H1 (cell line): Measurements from ENCODE around the gene KRTAP9-1. TPM values are rescaled to one million over a fixed set of nuclear protein-coding genes. Genes with fewer than 3 reads are reported as not detected.

Experiments
- CTCF ChIA-PET: fragments of 300-600 bp; sonication (Branson Sonifier 250); formaldehyde crosslinking; loops from one replicate; lab custom pipeline; 2021; ENCODE audit not compliant: partially characterized antibody; lab: Charles Lee
- POLR2A ChIA-PET: fragments of 300-600 bp; sonication (Branson Sonifier 250); formaldehyde crosslinking; loops from one replicate; lab custom pipeline; 2021; ENCODE audit warnings: inconsistent platforms; ENCODE audit not compliant: partially characterized antibody; lab: Charles Lee
- DNase-seq, 2 experiments: peaks; one replicate each; pipeline versions ENCODE4 v3.0.0 to v3.0.0-alpha.2; 2010 to 2022; ENCODE audit warnings: low spot score in 2 of 2, low read depth in 1 of 2, mixed read lengths in 1 of 2
- FAIRE-seq: peaks from 2 replicates; lab custom pipeline; 2011; peaks lifted over from hg19 to GRCh38; lab: Jason Lieb, UNC
- H2AFZ ChIP-seq: 2 replicates; pipeline ENCODE4 v1.8.1; 2012; ENCODE audit warnings: low read length, inconsistent platforms
- H2AK5ac ChIP-seq: 2 replicates; pipeline ENCODE4 v1.6.1; 2013; ENCODE audit warnings: low read depth, low read length
- H2BK120ac ChIP-seq: replicated peaks from 2 replicates; pipeline ENCODE3; 2013; ENCODE audit warnings: low read depth, low read length, inconsistent platforms
- H2BK12ac ChIP-seq: 2 replicates; pipeline ENCODE4 v1.6.1; 2013; ENCODE audit warnings: low read depth, low read length
- H2BK15ac ChIP-seq: 2 replicates; pipeline ENCODE4 v1.6.1; 2013; ENCODE audit warnings: low read length
- H2BK20ac ChIP-seq: 2 replicates; pipeline ENCODE4 v1.6.1; 2013; ENCODE audit warnings: low read length
- H2BK5ac ChIP-seq: 2 replicates; pipeline ENCODE4 v1.6.1; 2013; ENCODE audit warnings: low read depth, low read length
- H3K14ac ChIP-seq: 2 replicates; pipeline ENCODE4 v1.6.1; 2013; ENCODE audit warnings: inconsistent platforms; ENCODE audit not compliant: insufficient read length
- H3K18ac ChIP-seq: 2 replicates; pipeline ENCODE4 v1.6.1; 2013; ENCODE audit warnings: low read length; ENCODE audit errors: extremely low read depth
- H3K23ac ChIP-seq: 2 replicates; pipeline ENCODE4 v1.6.1; 2013; ENCODE audit warnings: inconsistent platforms; ENCODE audit not compliant: insufficient read length
- H3K23me2 ChIP-seq: 2 replicates; pipeline ENCODE4 v1.6.1; 2013; ENCODE audit warnings: low read depth, low read length
- H3K27ac ChIP-seq: 2 replicates; pipeline ENCODE4 v1.6.1; 2011; ENCODE audit warnings: low read depth, low read length, inconsistent platforms
- H3K27me3 ChIP-seq, 4 experiments: replicated peaks in 1 of 4; 1 replicate in 1 of 4; 2 replicates in 3 of 4; pipeline versions ENCODE4 v1.6.1 to v1.8.1; 2011 to 2013; ENCODE audit warnings: low read length in 3 of 4, mild to moderate bottlenecking in 3 of 4, inconsistent platforms in 2 of 4, mixed read lengths in 2 of 4, moderate library complexity in 1 of 4; ENCODE audit not compliant: control insufficient read depth in 3 of 4, insufficient read depth in 3 of 4; ENCODE audit errors: extremely low read depth in 1 of 4
- H3K36me3 ChIP-seq, 4 experiments: 2 replicates each; pipeline versions ENCODE4 v1.6.1 to v1.8.1; 2011 to 2013; ENCODE audit warnings: mild to moderate bottlenecking in 4 of 4, low read length in 3 of 4, moderate library complexity in 2 of 4, control low read depth in 1 of 4, inconsistent platforms in 1 of 4; ENCODE audit not compliant: insufficient read depth in 4 of 4, control insufficient read depth in 2 of 4
- H3K4ac ChIP-seq: replicated peaks from 2 replicates; pipeline ENCODE3; 2013; ENCODE audit warnings: low read length, low read depth, mixed read lengths, inconsistent platforms; ENCODE audit not compliant: insufficient read length
- H3K4me1 ChIP-seq, 4 experiments: replicated peaks in 1 of 4; 1 replicate in 1 of 4; 2 replicates in 3 of 4; pipeline versions ENCODE4 v1.6.1 to v1.8.1; 2011 to 2013; ENCODE audit warnings: low read length in 3 of 4, inconsistent platforms in 2 of 4, mixed read lengths in 1 of 4; ENCODE audit not compliant: insufficient read depth in 4 of 4, control insufficient read depth in 3 of 4
- H3K4me2 ChIP-seq, 2 experiments: 2 replicates each; pipeline versions ENCODE4 v1.6.1 to v1.8.1; 2011 to 2013; ENCODE audit warnings: low read depth in 2 of 2, low read length in 2 of 2, control low read depth in 1 of 2, inconsistent platforms in 1 of 2, mild to moderate bottlenecking in 1 of 2; ENCODE audit not compliant: insufficient read depth in 1 of 2
- H3K4me3 ChIP-seq, 4 experiments: fragments of 200-600, 300-600 bp in 1 of 4; sonication (generic), shearing (Covaris generic), sonication (Bioruptor Twin) in 1 of 4; 2 replicates each; pipeline versions ENCODE4 v1.5.1 to v1.8.1; 2011 to 2016; ENCODE audit warnings: low read length in 4 of 4, low read depth in 3 of 4, control low read depth in 2 of 4, inconsistent platforms in 2 of 4, mild to moderate bottlenecking in 2 of 4, mixed read lengths in 1 of 4, moderate library complexity in 1 of 4; ENCODE audit not compliant: insufficient read depth in 2 of 4; ENCODE audit errors: extremely low read depth in 1 of 4
- H3K56ac ChIP-seq: replicated peaks from 2 replicates; pipeline ENCODE3; 2013; ENCODE audit warnings: low read depth, mild to moderate bottlenecking, mixed read lengths, low read length, inconsistent platforms; ENCODE audit not compliant: insufficient read length
- H3K79me1 ChIP-seq: 2 replicates; pipeline ENCODE4 v1.6.1; 2013; ENCODE audit warnings: low read depth, low read length, control low read depth
- H3K79me2 ChIP-seq, 2 experiments: 2 replicates each; pipeline versions ENCODE4 v1.6.1 to v1.8.1; 2012 to 2013; ENCODE audit warnings: low read length in 2 of 2, mild to moderate bottlenecking in 2 of 2, inconsistent platforms in 1 of 2; ENCODE audit not compliant: insufficient read depth in 2 of 2, control insufficient read depth in 1 of 2
- H3K9ac ChIP-seq, 4 experiments: replicated peaks in 1 of 4; 1 replicate in 1 of 4; 2 replicates in 3 of 4; pipeline versions ENCODE4 v1.6.1 to v1.8.1; 2011 to 2013; ENCODE audit warnings: low read depth in 3 of 4, low read length in 3 of 4, control low read depth in 2 of 4, mild to moderate bottlenecking in 2 of 4, moderate library complexity in 2 of 4, inconsistent platforms in 1 of 4; ENCODE audit errors: extremely low read depth in 1 of 4
- H3K9me3 ChIP-seq, 2 experiments: 2 replicates each; pipeline versions ENCODE4 v1.6.1 to v1.8.1; 2012 to 2013; ENCODE audit warnings: mild to moderate bottlenecking in 2 of 2, moderate library complexity in 2 of 2, control low read depth in 1 of 2, inconsistent platforms in 1 of 2, low read depth in 1 of 2, low read length in 1 of 2, mixed read lengths in 1 of 2; ENCODE audit not compliant: insufficient read depth in 2 of 2
- H4K20me1 ChIP-seq, 2 experiments: replicated peaks in 1 of 2; 2 replicates each; pipeline versions ENCODE3 to v1.8.1; 2011 to 2013; ENCODE audit warnings: inconsistent platforms in 2 of 2, low read length in 2 of 2, mild to moderate bottlenecking in 1 of 2; ENCODE audit not compliant: insufficient read depth in 2 of 2, control insufficient read depth in 1 of 2
- H4K5ac ChIP-seq: 2 replicates; pipeline ENCODE4 v1.6.1; 2013; ENCODE audit warnings: low read length, low read depth, mixed read lengths, inconsistent platforms; ENCODE audit not compliant: insufficient read length
- H4K8ac ChIP-seq: 2 replicates; pipeline ENCODE4 v1.8.0; 2013; ENCODE audit warnings: mild to moderate bottlenecking, moderate library complexity, low read length, inconsistent platforms; ENCODE audit not compliant: insufficient read depth; ENCODE audit errors: extremely low read depth
- H4K91ac ChIP-seq: replicated peaks from 2 replicates; pipeline ENCODE3; 2013; ENCODE audit warnings: low read length, mixed read lengths, inconsistent platforms; ENCODE audit not compliant: insufficient read length
- BRCA1 ChIP-seq: IDR thresholded peaks from 2 replicates; pipeline ENCODE4 v1.6.1; 2012; ENCODE audit warnings: low read depth, low read length, improper control_type of control experiment
- HDAC2 ChIP-seq, 2 experiments: fragments of 300-600 bp in 1 of 2; sonication (generic) in 1 of 2; IDR thresholded peaks; 2 replicates each; pipeline ENCODE4 v1.6.1; 2011 to 2012; ENCODE audit warnings: low read depth in 2 of 2, low read length in 2 of 2, mild to moderate bottlenecking in 2 of 2, moderate library complexity in 2 of 2, borderline replicate concordance in 1 of 2, inconsistent platforms in 1 of 2
- POU5F1 ChIP-seq: IDR thresholded peaks from 2 replicates; pipeline ENCODE4 v1.6.1; 2011; ENCODE audit warnings: low read depth, mild to moderate bottlenecking, low read length, moderate library complexity
- RNF2 ChIP-seq: fragments of 200-900, 300-1000 bp; sonication (generic); IDR thresholded peaks from 2 replicates; pipeline ENCODE4 v1.7.1; 2016; ENCODE audit warnings: borderline replicate concordance, low read depth, mild to moderate bottlenecking, antibody characterized with exemption, low read length; ENCODE audit not compliant: poor library complexity, severe bottlenecking; ENCODE audit errors: missing control alignments
- SIRT6 ChIP-seq: IDR thresholded peaks from one replicate; pipeline ENCODE4 v1.7.1; 2012; ENCODE audit warnings: low read length, inconsistent platforms
- SP2 ChIP-seq: IDR thresholded peaks from 2 replicates; pipeline ENCODE4 v1.6.1; 2012; ENCODE audit warnings: mild to moderate bottlenecking, low read length, inconsistent platforms
- SRF ChIP-seq: IDR thresholded peaks from 2 replicates; pipeline ENCODE4 v1.6.1; 2011; ENCODE audit warnings: mild to moderate bottlenecking, low read depth, low read length, moderate library complexity
- USF2 ChIP-seq: IDR thresholded peaks from 2 replicates; pipeline ENCODE4 v1.6.1; 2011; ENCODE audit warnings: low read length, improper control_type of control experiment
- ZNF274 ChIP-seq: IDR thresholded peaks from 2 replicates; pipeline ENCODE4 v1.7.0; 2012; ENCODE audit warnings: low read length, borderline replicate concordance; ENCODE audit errors: extremely low read depth
- WGBS, 2 experiments: shearing (Covaris generic) in 1 of 2; methylation state at CpG; one replicate each; pipeline versions ENCODE4 v1.1.6 to v1.1.7; 2013 to 2015; ENCODE audit warnings: low lambda C conversion rate in 2 of 2, mixed read lengths in 2 of 2, inconsistent platforms in 1 of 2, low coverage in 1 of 2, missing lambda C conversion rate in 1 of 2; ENCODE audit not compliant: insufficient replicate concordance in 2 of 2, insufficient coverage in 1 of 2, insufficient read length in 1 of 2; ENCODE audit errors: extremely low coverage in 1 of 2, missing lambda C conversion rate in 1 of 2; 5-methylcytosine and 5-hydroxymethylcytosine counted together
- polyA plus RNA-seq, 7 experiments: library from polyadenylated mRNA; depleted of rRNA in 3 of 7; stranded (reverse) in 5 of 7; unstranded in 2 of 7; fragments of >200 nt in 5 of 7; fragments of 200-250 nt in 2 of 7; gene quantifications; 1 replicate in 5 of 7; 2 replicates in 1 of 7; 4 replicates in 1 of 7; pipeline versions ENCODE4 v1.2.1 to v1.2.3, GENCODE V29; 2011 to 2013; ENCODE audit warnings: missing spikeins in 2 of 7, mixed read lengths in 2 of 7
- total RNA-seq: library from RNA; stranded (reverse); fragmentation: NEBNext Ultra II Directional; extraction: Animal tissue kit (Norgen Biotek cat#: 25700); gene quantifications from 2 replicates; pipeline ENCODE4 v1.2.1, GENCODE V29; 2021

Gene KRTAP9-1
- total and polyA plus RNA-seq, 2 of the 8 experiments (the other 6 are each of a cell fraction or from before 2014, with no cell fraction given), result not detected

DNA sequence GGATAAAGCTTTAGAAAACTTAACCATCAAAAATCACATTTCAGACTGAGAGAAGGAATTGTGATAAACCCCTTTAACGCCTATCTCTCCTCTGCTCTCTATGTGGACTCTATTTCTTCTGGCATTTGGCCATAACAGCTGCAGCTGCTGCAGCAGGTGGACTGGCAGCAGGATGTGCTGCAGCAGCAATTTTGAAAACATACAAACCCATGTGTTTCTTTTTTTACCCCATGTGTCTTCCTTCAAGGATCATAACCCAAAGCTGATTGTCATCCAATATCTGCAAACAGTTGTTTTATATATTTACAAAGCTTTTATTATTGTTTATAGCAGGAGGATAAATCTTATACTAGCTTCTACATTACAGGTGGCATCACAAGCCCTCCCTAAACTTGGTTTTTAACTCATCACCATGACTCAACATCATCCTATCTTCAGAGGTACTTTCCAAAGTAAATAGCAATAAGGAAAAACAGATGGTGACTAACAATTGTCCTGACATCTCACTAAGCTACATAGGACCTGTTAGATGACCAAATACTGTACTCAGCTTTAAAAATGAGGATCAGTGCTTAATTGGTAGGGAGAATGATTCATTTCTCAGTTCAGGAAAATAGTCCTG, 22.3 kb downstream of the KRTAP9-1 start:
- no peak overlapping the region for H3K4me2 ChIP-seq
- no peaks in the 10 kb centered on the region for H3K79me1 ChIP-seq
- no peak overlapping the region; the same call in 1 of the 2 replicates for H4K8ac ChIP-seq
- no peaks in the 10 kb centered on the region for H3K79me2 ChIP-seq
- H3K36me3 ChIP-seq, result no peaks in the 10 kb centered on the region; a peak in 2 of 8 replicates
- no peak overlapping the region for H2BK120ac ChIP-seq
- H2BK12ac ChIP-seq, result no peak overlapping the region
- H3K4me1 ChIP-seq, result no peaks in the 10 kb centered on the region
- DNase-seq (no peak), FAIRE-seq (no peak)
- H3K27me3 ChIP-seq, result no peaks in the 10 kb centered on the region
- no peak overlapping the region for H3K18ac ChIP-seq
- H2BK20ac ChIP-seq, result no peak overlapping the region
- no peak overlapping the region for H3K4me3 ChIP-seq
- no peak overlapping the region for H2BK15ac ChIP-seq
- H2AK5ac ChIP-seq, result no peak overlapping the region
- POLR2A ChIA-PET, result no interaction called here
- H4K91ac ChIP-seq, result no peak overlapping the region
- H2AFZ ChIP-seq, result no peak overlapping the region
- H3K9me3 ChIP-seq, result peaks cover under 1 to 7% of the 10 kb centered on the region in 2 experiments; a peak in 2 of 4 replicates
- no peak overlapping the region for H3K23ac ChIP-seq
- no peak overlapping the region for H3K27ac ChIP-seq
- H3K9ac ChIP-seq, result no peak overlapping the region
- H3K14ac ChIP-seq, result no peak overlapping the region
- H4K5ac ChIP-seq, result no peak overlapping the region
- H2BK5ac ChIP-seq, result no peak overlapping the region
- no peaks in the 10 kb centered on the region for H4K20me1 ChIP-seq
- TF ChIP-seq POU5F1 (no peak), HDAC2 (IDR thresholded peaks at IDR 0.05; ENCODE audit: borderline replicate concordance in 1 of 2, low read depth in 2 of 2, low read length in 2 of 2) (no peak), RNF2 (no peak), BRCA1 (no peak), SRF (no peak), SIRT6 (no peak), USF2 (no peak), ZNF274 (no peak), SP2 (no peak)
- TF ChIP-seq, all 59 proteins: peak for 0
- 100% methylated on average over 1 of the region's 1 CpG; no CpG with 5 or more reads in 1 of the 2 experiments for WGBS, 2 experiments
- CTCF ChIA-PET, result interaction anchor here (0.8 to 1.4 kb wide), 3 partner anchors 13 to 337 kb away, joined by 3 read pairs; no protein-coding TSS in a partner anchor
- Histone ChIP-seq H3K4ac (no peak overlapping the region), H3K56ac (no peak overlapping the region), H3K23me2 (no peaks in the 10 kb centered on the region)
